ENCODE data around the gene NDUFA11.
"Not testable (repeated sequence)": the region's sequence is repeated elsewhere in the genome, so short reads cannot be mapped to it uniquely, and the experiment has no call there.

The NDUFA11 gene

DNA sequence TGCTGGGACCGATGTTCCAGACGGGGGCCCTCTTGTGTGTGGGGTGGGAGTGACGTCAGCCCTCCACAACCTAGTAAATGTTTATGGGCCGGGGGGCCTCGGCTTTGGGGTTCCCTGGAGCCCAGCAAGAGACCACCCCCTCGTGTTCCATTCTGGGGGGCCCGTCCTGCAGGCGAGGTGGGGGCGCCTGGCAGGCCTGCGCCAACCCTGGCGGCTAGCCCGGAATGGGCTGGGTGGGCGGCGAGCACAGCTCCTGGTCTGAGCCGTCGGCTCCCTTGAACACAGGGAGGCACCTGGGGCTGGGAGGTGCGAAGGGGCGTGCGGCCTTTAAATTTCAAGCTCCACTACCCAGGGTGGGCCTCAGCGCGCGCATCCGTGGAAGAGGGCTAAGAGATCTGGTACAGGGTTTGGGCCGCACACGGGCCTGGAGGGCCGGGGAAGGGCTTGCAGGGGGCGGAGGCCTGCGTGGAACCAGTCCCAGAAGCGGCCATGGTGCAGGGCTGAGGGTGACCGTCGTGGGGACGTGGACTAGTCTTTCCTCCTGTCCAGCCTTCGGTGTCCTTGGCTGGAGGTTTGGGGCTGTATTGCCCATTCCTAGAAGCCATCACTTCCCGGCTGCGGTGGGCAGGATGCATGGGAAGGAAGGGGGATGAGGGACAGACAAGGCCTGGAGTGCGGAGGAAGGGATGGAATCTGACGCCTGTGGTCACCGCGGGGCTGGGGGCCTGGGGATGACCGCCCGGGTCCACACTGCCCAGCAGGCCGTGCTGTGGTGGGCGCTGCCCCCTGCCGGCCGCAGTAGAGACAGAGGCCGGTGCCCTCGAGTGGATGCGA lies 11.4 kb downstream of the NDUFA11 start:
- Histone ChIP-seq H3K9ac (ENCODE audit: low read length) (no peak overlapping the region), H3K4me3 (ENCODE audit: low read length) (no peak overlapping the region), H2AFZ (ENCODE audit: low read depth, low read length) (no peak overlapping the region), H3K36me3 (replicated peaks; ENCODE audit: low read depth, low read length) (peaks cover 12% of the 10 kb centered on the region), H3K4me1 (ENCODE audit: low read length) (no peaks in the 10 kb centered on the region), H3K9me3 (ENCODE audit: insufficient read depth, low read length) (no peaks in the 10 kb centered on the region), H3K27me3 (ENCODE audit: low read depth, low read length) (no peaks in the 10 kb centered on the region), H3K79me2 (ENCODE audit: low read length) (no peaks in the 10 kb centered on the region), H3K4me2 (ENCODE audit: low read length) (no peak overlapping the region), H4K20me1 (ENCODE audit: insufficient read depth, low read length) (no peaks in the 10 kb centered on the region; the same call in 1 of the 2 replicates), H3K27ac (ENCODE audit: low read length) (no peak overlapping the region)
- TF ChIP-seq, protein P1, sequence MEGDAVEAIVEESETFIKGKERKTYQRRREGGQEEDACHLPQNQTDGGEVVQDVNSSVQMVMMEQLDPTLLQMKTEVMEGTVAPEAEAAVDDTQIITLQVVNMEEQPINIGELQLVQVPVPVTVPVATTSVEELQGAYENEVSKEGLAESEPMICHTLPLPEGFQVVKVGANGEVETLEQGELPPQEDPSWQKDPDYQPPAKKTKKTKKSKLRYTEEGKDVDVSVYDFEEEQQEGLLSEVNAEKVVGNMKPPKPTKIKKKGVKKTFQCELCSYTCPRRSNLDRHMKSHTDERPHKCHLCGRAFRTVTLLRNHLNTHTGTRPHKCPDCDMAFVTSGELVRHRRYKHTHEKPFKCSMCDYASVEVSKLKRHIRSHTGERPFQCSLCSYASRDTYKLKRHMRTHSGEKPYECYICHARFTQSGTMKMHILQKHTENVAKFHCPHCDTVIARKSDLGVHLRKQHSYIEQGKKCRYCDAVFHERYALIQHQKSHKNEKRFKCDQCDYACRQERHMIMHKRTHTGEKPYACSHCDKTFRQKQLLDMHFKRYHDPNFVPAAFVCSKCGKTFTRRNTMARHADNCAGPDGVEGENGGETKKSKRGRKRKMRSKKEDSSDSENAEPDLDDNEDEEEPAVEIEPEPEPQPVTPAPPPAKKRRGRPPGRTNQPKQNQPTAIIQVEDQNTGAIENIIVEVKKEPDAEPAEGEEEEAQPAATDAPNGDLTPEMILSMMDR (IDR thresholded peaks at IDR 0.05; ENCODE audit: low read depth, low read length): peak; percentile 61
- no peak for TF ChIP-seq EZH2phosphoT487 (IDR thresholded peaks at IDR 0.05; ENCODE audit: low read depth)

DNA sequence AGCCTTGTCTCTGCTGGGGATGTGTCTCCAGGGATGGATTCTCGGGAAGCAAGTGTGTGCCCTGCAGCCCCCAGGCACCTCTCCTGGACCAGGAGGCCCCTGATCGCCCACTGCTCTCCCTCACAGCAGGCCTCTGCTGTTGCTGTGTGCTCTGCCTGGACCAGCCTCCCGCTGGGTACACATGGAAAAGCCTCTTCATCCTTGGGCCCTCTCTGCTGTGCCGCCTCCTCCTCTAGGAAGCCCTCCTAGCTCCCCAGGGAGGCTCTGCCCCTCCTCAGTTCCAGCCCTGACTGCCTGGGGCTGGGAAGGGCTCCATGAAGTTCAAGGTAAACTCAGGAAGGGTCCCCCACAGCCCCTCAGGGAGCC lies 12.0 kb downstream of the NDUFA11 start:
- no peak for TF ChIP-seq EZH2phosphoT487 (IDR thresholded peaks at IDR 0.05; ENCODE audit: low read depth)
- TF ChIP-seq, protein P1 (IDR thresholded peaks at IDR 0.05; ENCODE audit: low read depth, low read length): no peak
- H3K9me3 ChIP-seq (ENCODE audit: insufficient read depth, low read length): no peaks in the 10 kb centered on the region
- H3K9ac ChIP-seq (ENCODE audit: low read length): no peak overlapping the region
- H3K36me3 ChIP-seq (replicated peaks; ENCODE audit: low read depth, low read length): peaks cover 12% of the 10 kb centered on the region
- no peak overlapping the region for H2AFZ ChIP-seq (ENCODE audit: low read depth, low read length)
- no peaks in the 10 kb centered on the region for H3K79me2 ChIP-seq (ENCODE audit: low read length)
- no peaks in the 10 kb centered on the region for H3K4me1 ChIP-seq (ENCODE audit: low read length)
- no peak overlapping the region for H3K27ac ChIP-seq (ENCODE audit: low read length)
- H4K20me1 ChIP-seq (ENCODE audit: insufficient read depth, low read length): no peaks in the 10 kb centered on the region
- no peak overlapping the region for H3K4me3 ChIP-seq (ENCODE audit: low read length)
- H3K4me2 ChIP-seq (ENCODE audit: low read length): no peak overlapping the region
- no peaks in the 10 kb centered on the region for H3K27me3 ChIP-seq (ENCODE audit: low read depth, low read length)

DNA sequence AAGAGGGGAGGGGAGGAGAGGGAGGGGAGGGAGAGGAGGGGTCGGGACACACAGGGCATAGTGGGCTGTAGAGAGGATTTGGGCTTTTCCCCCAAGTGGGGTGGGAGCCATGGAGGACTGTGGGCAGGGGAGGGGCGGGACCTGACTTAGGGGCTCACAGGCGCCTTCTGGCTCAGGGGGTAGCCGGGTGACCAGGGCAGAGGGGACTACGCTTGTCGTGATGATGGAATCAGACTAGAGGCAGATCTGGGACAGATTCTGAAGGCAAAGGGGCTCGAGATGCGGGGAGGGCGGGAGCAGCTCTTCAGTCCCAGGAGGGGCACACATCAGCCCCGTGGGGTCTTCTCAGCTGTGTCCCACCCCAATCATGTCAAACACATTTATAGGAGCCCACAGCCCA lies 13.5 kb downstream of the NDUFA11 start:
- Histone ChIP-seq H2AFZ (ENCODE audit: low read depth, low read length) (no peak overlapping the region), H3K4me3 (ENCODE audit: low read length) (no peak overlapping the region), H3K4me2 (ENCODE audit: low read length) (no peak overlapping the region), H3K27me3 (ENCODE audit: low read depth, low read length) (no peaks in the 10 kb centered on the region), H3K4me1 (ENCODE audit: low read length) (no peaks in the 10 kb centered on the region), H3K36me3 (replicated peaks; ENCODE audit: low read depth, low read length) (peaks cover 6% of the 10 kb centered on the region), H3K27ac (ENCODE audit: low read length) (no peak overlapping the region), H4K20me1 (ENCODE audit: insufficient read depth, low read length) (no peaks in the 10 kb centered on the region), H3K9ac (ENCODE audit: low read length) (no peak overlapping the region), H3K9me3 (ENCODE audit: insufficient read depth, low read length) (no peaks in the 10 kb centered on the region), H3K79me2 (ENCODE audit: low read length) (no peaks in the 10 kb centered on the region)
- no peak for TF ChIP-seq EZH2phosphoT487 (IDR thresholded peaks at IDR 0.05; ENCODE audit: low read depth)
- TF ChIP-seq, protein P1 (IDR thresholded peaks at IDR 0.05; ENCODE audit: low read depth, low read length): no peak

DNA sequence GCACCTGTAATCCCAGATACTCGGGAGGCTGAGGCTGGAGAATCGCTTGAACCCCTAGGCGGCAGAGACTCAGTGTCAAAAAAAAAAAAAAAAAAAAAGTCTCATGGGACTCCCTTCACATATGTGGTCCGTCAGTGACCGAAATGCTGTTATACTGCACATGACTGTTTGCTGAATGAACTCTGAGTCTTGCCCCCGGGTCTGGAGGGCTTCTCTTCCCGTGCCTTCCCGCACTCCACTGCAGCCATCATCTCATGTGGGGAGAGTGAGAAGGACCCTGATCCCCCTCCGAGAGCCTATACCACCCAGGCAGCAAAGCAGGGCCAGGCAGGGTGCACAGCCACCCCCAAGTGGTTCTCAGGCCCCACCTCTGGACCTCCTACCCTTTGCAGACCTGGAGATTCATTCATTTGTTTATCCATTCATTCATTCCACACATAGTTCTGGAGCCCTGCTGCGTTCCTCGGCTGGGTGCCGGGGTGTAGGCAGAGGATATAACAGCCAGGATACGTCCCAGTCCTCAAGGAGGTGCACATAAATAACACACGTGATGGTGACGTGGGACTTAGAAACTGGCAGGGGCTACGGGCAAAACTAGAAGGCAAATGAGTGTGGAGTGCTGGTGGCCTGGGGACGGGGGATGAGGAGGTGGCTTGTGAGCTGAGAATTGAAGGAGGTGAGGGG lies 14.2 kb downstream of the NDUFA11 start:
- H3K36me3 ChIP-seq (replicated peaks; ENCODE audit: low read depth, low read length): no peaks in the 10 kb centered on the region
- H3K27me3 ChIP-seq (ENCODE audit: low read depth, low read length): no peaks in the 10 kb centered on the region
- H3K9ac ChIP-seq (ENCODE audit: low read length): no peak overlapping the region
- H3K4me3 ChIP-seq (ENCODE audit: low read length): no peak overlapping the region
- H3K79me2 ChIP-seq (ENCODE audit: low read length): no peaks in the 10 kb centered on the region
- peaks cover 2% of the 10 kb centered on the region; the same call in 1 of the 2 replicates for H3K4me1 ChIP-seq (ENCODE audit: low read length)
- no peak overlapping the region for H2AFZ ChIP-seq (ENCODE audit: low read depth, low read length)
- H3K27ac ChIP-seq (ENCODE audit: low read length): no peak overlapping the region
- H4K20me1 ChIP-seq (ENCODE audit: insufficient read depth, low read length): no peaks in the 10 kb centered on the region
- no peak overlapping the region for H3K4me2 ChIP-seq (ENCODE audit: low read length)
- TF ChIP-seq, protein P1 (IDR thresholded peaks at IDR 0.05; ENCODE audit: low read depth, low read length): no peak
- TF ChIP-seq EZH2phosphoT487 (IDR thresholded peaks at IDR 0.05; ENCODE audit: low read depth): no peak
- H3K9me3 ChIP-seq (ENCODE audit: insufficient read depth, low read length): no peaks in the 10 kb centered on the region

DNA sequence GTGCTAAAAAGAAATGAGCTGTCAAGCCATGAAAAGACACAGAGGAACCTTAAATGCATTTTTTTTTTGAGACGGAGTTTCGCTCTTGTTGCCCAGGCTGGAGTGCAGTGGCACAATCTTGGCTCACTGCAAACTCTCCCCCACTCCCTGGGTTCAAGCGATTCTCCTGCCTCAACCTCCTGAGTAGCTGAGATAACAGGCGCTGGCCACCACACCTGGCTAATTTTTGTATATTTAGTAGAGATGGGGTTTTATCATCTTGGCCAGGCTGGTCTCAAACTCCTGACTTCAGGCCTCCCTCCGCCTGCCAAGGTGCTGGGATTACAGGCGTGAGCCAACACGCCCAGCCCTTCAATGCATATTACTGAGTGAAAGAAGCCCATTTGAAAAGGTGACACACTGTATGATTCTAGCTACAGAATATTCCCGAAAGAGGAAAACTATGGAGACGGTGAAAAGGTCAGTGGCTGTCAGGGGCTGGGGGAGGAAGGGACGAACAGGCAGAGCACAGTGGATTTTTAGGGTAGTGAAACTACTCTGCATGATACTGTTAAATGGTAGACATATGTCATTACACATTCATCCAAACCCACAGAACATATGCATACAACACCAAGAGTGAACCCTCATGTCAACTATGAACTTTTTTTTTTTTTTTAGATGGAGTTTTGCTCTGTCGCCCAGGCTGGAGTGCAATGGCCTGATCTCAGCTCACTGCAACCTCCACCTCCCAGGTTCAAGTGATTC lies 19.4 kb downstream of the NDUFA11 start:
- not testable (repeated sequence) for H3K4me3 ChIP-seq (ENCODE audit: low read length); H3K9ac ChIP-seq (ENCODE audit: low read length); H3K4me1 ChIP-seq (ENCODE audit: low read length); H3K79me2 ChIP-seq (ENCODE audit: low read length); H3K9me3 ChIP-seq (ENCODE audit: insufficient read depth, low read length); H3K27ac ChIP-seq (ENCODE audit: low read length); H4K20me1 ChIP-seq (ENCODE audit: insufficient read depth, low read length); H3K4me2 ChIP-seq (ENCODE audit: low read length); H3K36me3 ChIP-seq (replicated peaks; ENCODE audit: low read depth, low read length); H2AFZ ChIP-seq (ENCODE audit: low read depth, low read length)
- H3K27me3 ChIP-seq (ENCODE audit: low read depth, low read length): peaks cover 16% of the 10 kb centered on the region

Data from OCI-LY3 (cell line).